IPS-18a (cell line): Measurements from ENCODE around the gene CD84.
"Not testable (repeated sequence)": the region's sequence is repeated elsewhere in the genome, so short reads cannot be mapped to it uniquely, and the experiment has no call there.

Experiments used
- H3K27ac ChIP-seq: one replicate; pipeline ENCODE4 v1.5.1; 2013; ENCODE audit warnings: low read length
- H3K27me3 ChIP-seq: one replicate; pipeline ENCODE4 v1.6.1; 2013; ENCODE audit warnings: mild to moderate bottlenecking, low read length; ENCODE audit not compliant: control insufficient read depth, insufficient read depth
- H3K36me3 ChIP-seq: one replicate; pipeline ENCODE4 v1.6.1; 2013; ENCODE audit warnings: low read depth, low read length; ENCODE audit not compliant: control insufficient read depth
- H3K4me1 ChIP-seq: one replicate; pipeline ENCODE4 v1.6.1; 2013; ENCODE audit warnings: low read depth, low read length; ENCODE audit not compliant: control insufficient read depth
- H3K4me3 ChIP-seq: one replicate; pipeline ENCODE4 v1.5.1; 2013; ENCODE audit warnings: low read length
- H3K9ac ChIP-seq: one replicate; pipeline ENCODE4 v1.6.1; 2013; ENCODE audit warnings: mild to moderate bottlenecking, low read length, moderate library complexity
- H3K9me3 ChIP-seq: one replicate; pipeline ENCODE4 v1.6.1; 2013; ENCODE audit warnings: low read depth, low read length; ENCODE audit not compliant: control insufficient read depth

CD84 gene, protein sequence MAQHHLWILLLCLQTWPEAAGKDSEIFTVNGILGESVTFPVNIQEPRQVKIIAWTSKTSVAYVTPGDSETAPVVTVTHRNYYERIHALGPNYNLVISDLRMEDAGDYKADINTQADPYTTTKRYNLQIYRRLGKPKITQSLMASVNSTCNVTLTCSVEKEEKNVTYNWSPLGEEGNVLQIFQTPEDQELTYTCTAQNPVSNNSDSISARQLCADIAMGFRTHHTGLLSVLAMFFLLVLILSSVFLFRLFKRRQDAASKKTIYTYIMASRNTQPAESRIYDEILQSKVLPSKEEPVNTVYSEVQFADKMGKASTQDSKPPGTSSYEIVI

DNA sequence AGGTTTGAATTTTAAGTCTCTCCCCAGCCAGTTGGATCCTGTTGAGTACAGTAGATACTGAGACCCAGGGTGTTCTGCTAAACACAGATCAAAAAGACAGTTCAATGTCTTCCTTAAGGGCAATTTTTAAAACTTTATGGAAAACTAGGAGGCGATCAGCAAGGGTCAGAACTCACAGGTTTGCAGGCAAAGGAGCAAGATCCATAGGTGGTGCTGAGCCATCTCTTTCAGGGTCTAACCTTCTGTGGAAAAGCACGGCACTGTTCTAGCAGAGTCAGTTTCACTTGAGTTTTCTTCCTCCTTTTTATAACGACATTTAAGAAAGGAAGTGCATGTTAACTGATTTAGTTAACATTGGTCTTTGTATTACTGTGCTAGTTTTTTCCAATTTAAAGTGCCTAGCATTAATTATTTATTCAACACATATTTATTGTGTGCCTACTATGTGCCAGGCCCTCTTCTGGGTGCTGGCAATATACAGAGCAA is at the start of gene CD84:
Gene CD84, minus strand, starts transcription at position 281 of the 486 bp plus-strand sequence. Its CDS starts 59 bp downstream, at position 222.
- no peaks in the 10 kb centered on the region for H3K4me1 ChIP-seq
- no peak within 1 kb of the TSS for H3K9ac ChIP-seq
- no peak within 1 kb of the TSS for H3K4me3 ChIP-seq
- H3K27ac ChIP-seq, result no peak within 1 kb of the TSS
- H3K36me3 ChIP-seq, result no peaks in the 10 kb centered on the region
- H3K27me3 ChIP-seq, result no peaks in the 10 kb centered on the region
- H3K9me3 ChIP-seq, result no peaks in the 10 kb centered on the region

DNA sequence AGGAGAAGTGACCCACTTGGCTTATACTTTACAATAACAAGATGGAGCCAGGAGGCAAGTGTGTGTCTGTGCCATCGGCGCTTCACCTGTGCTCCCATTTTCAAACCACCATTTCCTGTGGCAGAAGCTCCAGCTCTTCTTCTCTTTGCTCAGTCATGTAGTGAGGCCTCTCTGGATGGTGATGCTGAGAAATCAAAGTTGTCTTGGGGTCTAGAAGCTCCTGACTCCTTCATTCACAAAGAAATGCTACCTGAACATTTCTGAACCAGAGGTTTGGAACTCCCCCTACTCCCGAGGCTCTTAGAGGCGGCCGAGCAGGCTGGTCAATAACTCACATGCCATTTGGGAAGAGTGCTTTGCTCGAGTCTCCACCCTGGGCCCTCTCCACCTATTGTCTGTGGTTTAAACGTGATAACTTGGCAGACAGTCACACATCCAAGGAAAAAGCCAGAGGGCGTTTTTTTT is 49.5 kb upstream of the CD84 start:
- no peak overlapping the region for H3K27ac ChIP-seq
- H3K27me3 ChIP-seq, result no peaks in the 10 kb centered on the region
- no peaks in the 10 kb centered on the region for H3K4me1 ChIP-seq
- no peak overlapping the region for H3K9ac ChIP-seq
- H3K4me3 ChIP-seq, result no peak overlapping the region
- H3K9me3 ChIP-seq, result no peaks in the 10 kb centered on the region
- no peaks in the 10 kb centered on the region for H3K36me3 ChIP-seq

DNA sequence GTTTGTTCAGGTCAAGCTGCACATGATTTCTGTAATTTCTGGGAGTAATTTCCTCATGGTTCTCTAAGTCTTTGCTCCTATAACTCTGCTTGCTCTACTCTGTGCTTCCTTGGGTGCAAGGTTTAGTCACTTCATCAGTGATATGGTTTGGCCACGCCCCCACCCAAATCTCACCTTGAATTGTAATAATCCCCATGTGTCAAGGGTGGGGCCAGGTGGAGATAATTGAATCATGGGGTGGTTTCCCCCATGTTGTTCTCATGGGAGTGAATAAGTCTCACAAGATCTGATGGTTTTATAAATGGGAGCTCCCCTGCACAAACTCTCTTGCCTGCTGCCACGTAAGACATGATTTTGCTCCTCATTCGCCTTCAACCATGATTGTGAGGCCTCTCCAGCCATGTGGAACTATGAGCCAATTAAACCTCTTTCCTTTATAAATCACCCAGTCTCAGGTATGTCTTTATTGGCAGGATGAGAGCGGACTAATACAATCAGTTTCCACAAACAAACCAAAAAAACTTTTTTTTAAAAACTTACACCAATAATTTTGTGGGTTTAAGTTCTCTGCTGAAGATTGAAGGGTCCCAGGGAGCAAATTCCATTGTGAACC is 48.5 kb upstream of the CD84 start:
- H3K36me3 ChIP-seq, H3K27ac ChIP-seq, H3K4me3 ChIP-seq, H3K27me3 ChIP-seq, H3K9me3 ChIP-seq, H3K9ac ChIP-seq, H3K4me1 ChIP-seq: not testable (repeated sequence)

DNA sequence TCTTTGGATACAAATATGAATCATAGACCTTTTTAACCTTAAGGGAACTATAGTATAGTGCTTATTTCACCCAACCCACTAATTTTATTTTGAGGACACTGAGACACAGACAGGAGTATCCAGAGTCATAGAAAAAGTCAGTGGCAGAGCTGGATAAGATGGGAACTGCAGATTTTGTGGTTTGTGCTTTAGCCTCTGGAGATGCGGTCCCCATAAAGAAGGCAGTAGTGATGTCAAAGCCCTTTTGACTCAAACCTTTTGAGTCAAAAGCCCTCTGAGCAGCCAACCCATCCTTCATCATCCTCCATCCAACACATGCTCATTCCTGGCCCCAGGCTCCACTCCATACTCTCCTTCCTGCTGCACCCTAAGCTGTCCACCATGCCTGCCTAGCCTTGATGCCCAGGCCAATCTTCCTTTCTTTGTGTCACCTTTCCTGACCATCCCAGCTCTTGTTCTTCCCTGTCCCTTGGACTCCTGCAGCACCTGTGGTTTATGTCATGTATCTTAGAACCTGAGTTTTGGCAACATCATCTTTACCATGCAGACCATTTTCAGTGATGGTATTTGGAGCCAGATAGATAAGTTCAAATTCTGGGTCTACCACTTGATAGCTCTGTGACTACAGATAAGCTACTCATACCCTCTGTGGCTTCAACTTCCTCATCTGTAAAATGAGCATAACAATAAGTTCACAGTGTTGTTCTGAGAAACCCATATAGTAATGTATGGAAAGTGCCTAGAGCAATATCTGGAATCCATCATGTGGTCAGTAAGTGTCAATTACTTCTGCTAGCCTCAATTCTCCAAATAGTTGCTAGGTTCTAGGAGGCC is 47.4 kb upstream of the CD84 start:
- H3K4me1 ChIP-seq, result no peaks in the 10 kb centered on the region
- no peak overlapping the region for H3K4me3 ChIP-seq
- no peaks in the 10 kb centered on the region for H3K9me3 ChIP-seq
- no peak overlapping the region for H3K27ac ChIP-seq
- no peaks in the 10 kb centered on the region for H3K27me3 ChIP-seq
- H3K36me3 ChIP-seq, result no peaks in the 10 kb centered on the region
- H3K9ac ChIP-seq, result no peak overlapping the region

DNA sequence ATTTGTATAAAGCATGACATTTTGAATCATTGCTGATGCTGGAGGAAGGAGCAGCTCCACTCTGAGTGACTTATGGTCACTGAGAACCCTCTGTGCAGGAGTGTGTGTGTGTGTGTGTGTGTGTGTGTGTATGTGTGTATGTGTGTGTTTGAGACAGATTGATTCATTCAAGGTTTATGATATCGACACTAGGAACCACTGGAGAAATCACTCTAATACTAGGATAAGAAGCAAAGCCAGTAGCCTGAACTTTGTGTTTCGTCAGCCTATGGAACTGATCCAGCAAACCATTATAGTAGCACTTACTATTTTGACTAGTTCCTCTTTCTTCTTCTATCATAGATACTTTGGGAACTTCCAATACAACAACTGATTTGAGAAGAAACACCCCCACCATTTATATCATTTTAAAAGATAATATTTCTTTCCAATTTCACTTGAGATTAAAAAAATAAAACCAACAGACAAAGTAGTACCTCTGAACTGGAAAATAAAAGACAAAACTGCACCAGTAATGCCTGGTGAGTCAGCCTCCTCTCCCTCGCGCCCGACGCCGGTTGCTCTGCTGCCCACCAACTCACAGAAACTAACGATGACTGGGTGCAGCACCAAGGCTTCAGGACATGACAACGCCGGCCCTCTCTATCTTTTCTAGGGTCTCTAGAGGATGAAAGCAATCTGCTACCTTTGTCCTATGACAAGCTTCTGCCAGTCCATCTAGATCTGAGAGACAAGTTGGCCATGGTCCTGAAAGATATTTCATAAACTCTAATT is 46.6 kb upstream of the CD84 start:
- Histone ChIP-seq H3K4me3 (no peak overlapping the region), H3K4me1 (no peaks in the 10 kb centered on the region), H3K9me3 (no peaks in the 10 kb centered on the region), H3K27me3 (no peaks in the 10 kb centered on the region), H3K9ac (no peak overlapping the region), H3K36me3 (no peaks in the 10 kb centered on the region), H3K27ac (no peak overlapping the region)

DNA sequence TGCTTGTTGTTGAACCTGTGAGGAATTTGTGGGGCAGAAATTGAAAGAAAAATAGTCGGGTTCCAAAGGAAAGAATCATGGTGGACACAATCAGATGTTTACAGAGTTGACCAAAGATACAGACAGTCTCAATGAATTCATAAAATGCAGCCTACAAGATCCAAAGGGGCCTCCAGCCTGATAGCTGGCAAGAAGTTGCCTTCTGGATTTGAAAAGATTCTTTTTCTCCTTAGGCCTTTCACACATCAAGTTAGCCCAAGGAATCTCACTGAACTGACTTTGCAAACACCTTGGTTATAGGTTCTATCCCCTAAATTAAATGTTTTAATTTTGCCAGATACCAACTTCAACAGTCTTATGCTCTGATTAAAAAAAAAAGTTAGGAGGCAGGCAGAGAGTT is 46.0 kb upstream of the CD84 start:
- Histone ChIP-seq H3K4me1 (no peaks in the 10 kb centered on the region), H3K9ac (no peak overlapping the region), H3K27me3 (no peaks in the 10 kb centered on the region), H3K27ac (no peak overlapping the region), H3K9me3 (no peaks in the 10 kb centered on the region), H3K4me3 (no peak overlapping the region), H3K36me3 (no peaks in the 10 kb centered on the region)

DNA sequence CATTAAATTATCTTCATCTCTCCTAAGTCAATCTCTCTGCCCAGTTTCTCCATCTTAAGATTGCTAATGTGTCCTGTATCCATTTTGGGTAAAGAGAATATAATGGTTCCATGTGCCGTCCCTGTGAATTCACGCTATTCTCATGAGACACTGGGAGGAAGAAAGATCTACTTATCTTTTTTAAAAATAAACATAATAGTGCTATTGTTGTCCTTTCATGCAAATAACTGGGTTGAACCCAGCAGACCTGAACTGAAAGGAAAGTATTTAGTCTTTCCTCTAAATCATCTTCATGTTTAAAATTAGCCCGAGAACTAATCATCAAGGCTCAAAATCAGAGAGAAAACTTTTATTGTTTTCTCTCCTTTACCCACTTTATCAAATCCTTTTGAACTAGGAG is 45.2 kb upstream of the CD84 start:
- Histone ChIP-seq H3K27ac (no peak overlapping the region), H3K4me3 (no peak overlapping the region), H3K9ac (no peak overlapping the region), H3K9me3 (no peaks in the 10 kb centered on the region), H3K27me3 (no peaks in the 10 kb centered on the region), H3K36me3 (no peaks in the 10 kb centered on the region), H3K4me1 (no peaks in the 10 kb centered on the region)

DNA sequence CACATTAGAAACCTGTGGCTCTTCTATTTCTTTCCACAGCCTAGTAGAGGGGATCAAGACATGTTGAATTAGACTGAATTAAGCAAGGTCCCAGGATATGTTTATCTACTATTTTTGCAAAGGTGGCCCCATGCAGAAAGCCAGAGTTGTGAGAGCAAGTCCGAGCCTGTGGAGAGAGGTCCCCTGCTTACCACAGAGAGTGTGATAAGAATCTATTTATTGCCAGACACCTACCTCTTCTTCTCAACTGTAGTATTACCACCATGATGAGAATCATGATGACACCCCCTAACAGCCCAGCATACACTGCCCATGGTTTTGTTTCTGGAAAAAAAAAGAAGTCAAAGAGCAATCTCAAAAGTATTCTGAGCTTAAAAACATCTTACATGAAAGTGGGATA is 44.6 kb upstream of the CD84 start:
- Histone ChIP-seq H3K27me3 (no peaks in the 10 kb centered on the region), H3K36me3 (no peaks in the 10 kb centered on the region), H3K9me3 (no peaks in the 10 kb centered on the region), H3K4me1 (no peaks in the 10 kb centered on the region), H3K4me3 (no peak overlapping the region), H3K9ac (no peak overlapping the region), H3K27ac (no peak overlapping the region)

DNA sequence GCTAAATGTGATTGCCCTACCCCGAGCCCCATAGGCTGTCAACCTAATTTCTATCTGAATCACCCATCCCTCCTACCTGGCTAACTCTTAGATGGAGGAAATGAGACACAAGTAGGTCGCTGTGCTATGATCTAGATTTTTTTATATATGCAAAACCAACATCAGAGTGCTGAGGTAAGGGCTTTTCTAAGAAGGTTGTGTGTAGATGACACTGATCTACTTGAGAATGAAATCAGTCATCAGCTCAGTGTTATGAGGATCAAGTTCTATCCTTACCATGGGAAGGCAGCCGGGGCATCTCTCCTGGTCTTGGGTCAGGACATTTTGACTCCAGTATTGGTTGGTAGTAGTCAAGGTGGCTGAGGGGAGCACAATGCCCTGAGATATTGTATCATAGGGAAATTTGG is 43.9 kb upstream of the CD84 start:
- Histone ChIP-seq H3K36me3 (no peaks in the 10 kb centered on the region), H3K9ac (no peak overlapping the region), H3K27ac (no peak overlapping the region), H3K9me3 (no peaks in the 10 kb centered on the region), H3K27me3 (no peaks in the 10 kb centered on the region), H3K4me1 (no peaks in the 10 kb centered on the region), H3K4me3 (no peak overlapping the region)

DNA sequence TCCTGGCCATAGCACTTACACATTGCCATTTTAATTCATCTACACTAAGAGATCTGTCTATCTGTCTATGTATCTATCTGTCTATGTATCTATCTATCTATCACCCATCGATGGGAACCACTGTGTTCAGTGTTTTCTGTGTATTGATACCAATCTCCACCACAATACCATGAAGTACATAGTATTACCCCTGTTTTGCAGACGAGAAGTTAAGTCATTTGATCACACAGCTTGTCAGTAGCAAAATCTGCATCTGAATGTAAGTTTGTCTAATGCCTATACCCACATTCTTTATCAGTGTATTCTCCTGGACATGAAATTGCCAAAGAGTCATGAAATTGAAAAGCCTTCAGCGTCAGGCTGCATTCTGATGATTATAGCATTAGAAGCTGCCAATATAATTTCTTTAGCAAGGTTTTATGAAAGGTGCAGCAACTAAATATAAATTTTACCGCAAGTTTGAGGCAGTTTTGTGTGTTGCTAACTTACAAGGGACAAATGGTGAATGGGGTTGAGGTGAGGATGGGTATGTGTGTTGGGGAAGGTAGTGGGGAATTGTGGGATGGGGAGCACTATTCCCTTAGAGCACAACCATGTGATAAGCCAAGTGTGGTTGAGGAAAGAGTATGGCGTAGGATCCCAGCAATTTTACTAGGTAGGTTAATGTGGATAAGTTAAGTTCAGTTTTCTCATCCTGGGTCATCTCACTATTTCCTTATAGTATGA is 43.4 kb upstream of the CD84 start:
- H3K27me3 ChIP-seq, result no peaks in the 10 kb centered on the region
- H3K36me3 ChIP-seq, result no peaks in the 10 kb centered on the region
- H3K9ac ChIP-seq, result no peak overlapping the region
- H3K27ac ChIP-seq, result no peak overlapping the region
- H3K4me1 ChIP-seq, result no peaks in the 10 kb centered on the region
- no peaks in the 10 kb centered on the region for H3K9me3 ChIP-seq
- no peak overlapping the region for H3K4me3 ChIP-seq
